ENCODE results near the gene ATP2B3. TPM values are rescaled to one million over a fixed set of nuclear protein-coding genes. Genes with fewer than 3 reads are reported as not detected.

Gene ATP2B3
- total RNA-seq, 1 donor, result not detected

GRCh38 chrX:153525451-153525850 is 8.0 kb downstream of the ATP2B3 start:
- DNase-seq (ENCODE audit: low read depth), result no peak
- H3K4me3 ChIP-seq (ENCODE audit: low read depth, low read length), result no peak overlapping the region
- no peak for TF ChIP-seq CTCF (IDR thresholded peaks at IDR 0.05; ENCODE audit: insufficient read depth, low read depth, low read length)

DNA sequence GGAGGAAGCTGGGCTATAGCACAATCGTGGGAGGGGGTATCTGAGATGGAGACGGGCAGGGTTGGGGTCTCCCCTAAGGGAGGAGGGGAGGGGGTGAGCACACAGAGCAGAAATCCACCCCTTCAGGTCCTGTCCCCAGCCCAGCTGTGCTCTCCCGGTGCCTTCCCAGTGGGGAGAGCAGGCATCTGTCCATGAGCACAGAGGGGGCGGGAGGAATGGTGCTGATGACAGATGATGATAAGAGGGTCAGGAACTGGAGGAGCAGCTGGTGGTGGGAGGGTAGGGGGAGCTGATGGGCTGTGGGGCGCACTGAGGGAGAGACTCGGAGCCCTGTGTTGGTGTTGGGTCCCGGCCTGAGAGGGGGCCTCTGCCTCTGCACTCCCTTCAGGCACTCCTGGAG is 8.6 kb downstream of the ATP2B3 start:
- TF ChIP-seq CTCF (IDR thresholded peaks at IDR 0.05; ENCODE audit: insufficient read depth, low read depth, low read length), result no peak
- H3K4me3 ChIP-seq (ENCODE audit: low read depth, low read length), result no peak overlapping the region
- DNase-seq (ENCODE audit: low read depth), result no peak

DNA sequence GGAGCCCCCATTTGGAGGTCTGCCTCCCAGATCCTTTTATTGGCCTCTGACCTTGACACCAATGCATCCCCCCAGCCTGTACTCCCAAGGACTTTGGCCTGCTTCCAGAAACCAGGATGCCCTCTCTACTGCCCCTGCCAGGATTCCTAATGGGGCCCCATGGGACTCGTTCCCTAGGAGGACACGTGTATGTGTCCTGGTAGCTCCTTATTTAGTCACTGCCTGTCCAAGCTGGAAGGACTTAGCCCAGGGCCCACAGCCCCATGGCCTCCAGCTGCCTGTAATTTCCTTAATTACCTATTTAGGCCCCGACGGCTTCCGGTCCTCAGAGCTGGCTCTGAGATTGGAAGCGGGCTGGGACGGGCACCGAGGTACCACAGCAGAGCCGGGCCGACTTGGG is 9.4 kb downstream of the ATP2B3 start:
- no peak overlapping the region for H3K4me3 ChIP-seq (ENCODE audit: low read depth, low read length)
- DNase-seq (ENCODE audit: low read depth), result no peak
- no peak for TF ChIP-seq CTCF (IDR thresholded peaks at IDR 0.05; ENCODE audit: insufficient read depth, low read depth, low read length)

- no peak for DNase-seq (ENCODE audit: low read depth)
- TF ChIP-seq CTCF (IDR thresholded peaks at IDR 0.05; ENCODE audit: insufficient read depth, low read depth, low read length), result no peak
Measured at GRCh38 chrX:153527208-153527607, 9.8 kb downstream of the ATP2B3 start.

GRCh38 chrX:153530411-153531129 is 13.1 kb downstream of the ATP2B3 start:
- no peak for TF ChIP-seq CTCF (IDR thresholded peaks at IDR 0.05; ENCODE audit: insufficient read depth, low read depth, low read length)
- H3K4me3 ChIP-seq (ENCODE audit: low read depth, low read length), result no peak overlapping the region

More at GRCh38 chrX:153527208-153527607, 9.8 kb downstream of the ATP2B3 start:
- H3K4me3 ChIP-seq (ENCODE audit: low read depth, low read length), result no peak overlapping the region

GRCh38 chrX:153533091-153533490 is 15.6 kb downstream of the ATP2B3 start:
- H3K4me3 ChIP-seq (ENCODE audit: low read depth, low read length), result no peak overlapping the region
- TF ChIP-seq CTCF (IDR thresholded peaks at IDR 0.05; ENCODE audit: insufficient read depth, low read depth, low read length), result no peak
- DNase-seq (ENCODE audit: low read depth), result peak; percentile 20

More at GRCh38 chrX:153530411-153531129, 13.1 kb downstream of the ATP2B3 start:
- DNase-seq (ENCODE audit: low read depth), result no peak

- TF ChIP-seq CTCF (IDR thresholded peaks at IDR 0.05; ENCODE audit: insufficient read depth, low read depth, low read length), result no peak
- DNase-seq (ENCODE audit: low read depth), result no peak
- no peak overlapping the region for H3K4me3 ChIP-seq (ENCODE audit: low read depth, low read length)
Measured at GRCh38 chrX:153537080-153537479, 19.6 kb downstream of the ATP2B3 start.
